Measurements from ENCODE around the gene SEMA4G.

Gene SEMA4G

GRCh38 chr10:100988166-100988565, 18.9 kb downstream of the SEMA4G start:
- DNase-seq = no peak

GRCh38 chr10:100989088-100989487, 19.8 kb downstream of the SEMA4G start:
- no peak for DNase-seq

GRCh38 chr10:100993986-100994708, 24.8 kb downstream of the SEMA4G start:
- peak in 1 of 2 experiments; percentile 18 for DNase-seq

- no peak for DNase-seq
These were observed 25.9 kb downstream of the SEMA4G start for GRCh38 chr10:100995181-100995580.

GRCh38 chr10:100996678-100997359, 27.5 kb downstream of the SEMA4G start:
- DNase-seq = no peak

- peak in 1 of 2 experiments; percentile 55 for DNase-seq
These were observed 28.3 kb downstream of the SEMA4G start for GRCh38 chr10:100997360-100998182.

GRCh38 chr10:100998183-100998990, 29.1 kb downstream of the SEMA4G start:
- DNase-seq = peak; percentile 53 to 83

GRCh38 chr10:100998991-100999741, 29.9 kb downstream of the SEMA4G start:
- peak in 1 of 2 experiments; percentile 12 for DNase-seq

- DNase-seq = no peak
These were observed 30.4 kb downstream of the SEMA4G start, which contains the start of gene LZTS2 for GRCh38 chr10:100999742-101000126. Gene LZTS2, plus strand, starts transcription at chr10:100999808. Its CDS starts 2,731 bp downstream, at chr10:101002539.

- no peak for DNase-seq
These were observed 31.0 kb downstream of the SEMA4G start for GRCh38 chr10:101000127-101000914.

- DNase-seq = no peak
These were observed 31.8 kb downstream of the SEMA4G start for GRCh38 chr10:101000915-101001658.

GRCh38 chr10:101001659-101002035, 32.3 kb downstream of the SEMA4G start:
- no peak for DNase-seq

GRCh38 chr10:101002456-101002855, 33.2 kb downstream of the SEMA4G start:
- DNase-seq = no peak

- DNase-seq = no peak
These were observed 34.4 kb downstream of the SEMA4G start for GRCh38 chr10:101003639-101004206.

- DNase-seq = no peak
These were observed 36.1 kb downstream of the SEMA4G start for GRCh38 chr10:101005361-101005760.

- DNase-seq = no peak
These were observed 36.7 kb downstream of the SEMA4G start for GRCh38 chr10:101005869-101006567.

GRCh38 chr10:101006593-101007098, 37.3 kb downstream of the SEMA4G start:
- no peak for DNase-seq

- DNase-seq = peak in 1 of 2 experiments; percentile 25
These were observed 37.9 kb downstream of the SEMA4G start for GRCh38 chr10:101007099-101007711.
